ENCODE data around the gene ZSCAN25.
"Not testable (repeated sequence)": the region's sequence is repeated elsewhere in the genome, so short reads cannot be mapped to it uniquely, and the experiment has no call there.

Gene ZSCAN25

DNA sequence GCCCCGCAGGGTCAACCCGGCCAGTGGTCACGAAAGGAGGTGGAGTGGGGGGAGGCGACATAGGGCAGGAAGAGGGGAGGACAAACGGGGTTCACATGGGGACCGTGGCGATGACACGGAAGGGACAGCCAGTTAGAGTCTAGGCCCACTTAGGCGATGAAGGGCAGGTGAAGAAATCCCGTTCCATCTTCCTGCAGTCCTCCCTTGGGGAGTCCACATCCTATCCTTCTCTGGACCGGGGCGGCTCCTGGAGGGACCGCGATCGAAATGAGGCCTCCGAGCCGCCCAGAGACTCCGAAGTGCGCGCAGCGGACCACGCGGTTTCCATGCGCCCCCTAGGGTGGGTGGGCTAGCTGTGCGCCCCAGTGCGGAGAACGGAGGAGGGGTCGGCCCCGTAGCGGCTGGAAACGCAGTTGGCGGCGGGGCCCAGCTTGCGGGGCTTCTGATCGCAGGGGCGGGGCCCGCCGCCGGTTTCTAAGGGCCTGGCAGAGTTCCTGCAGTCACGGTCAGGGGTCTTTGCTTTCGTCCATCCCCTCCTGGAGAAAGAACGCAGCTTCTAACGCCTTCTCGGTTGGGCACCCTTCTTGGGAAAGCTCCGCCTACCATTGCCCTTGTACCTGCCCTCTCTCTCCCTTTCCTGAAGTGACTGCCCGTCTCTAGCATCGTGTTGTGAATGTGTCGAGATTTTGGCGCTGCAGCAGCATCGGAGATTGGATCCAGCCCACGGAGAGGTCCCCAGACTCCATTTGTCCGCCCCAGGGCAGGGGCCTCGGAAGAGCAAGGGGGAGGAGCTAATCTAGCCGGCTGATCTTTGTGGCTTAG, 36.6 kb upstream of the ZSCAN25 start:
- DNase-seq (ENCODE audit: low read depth), result peak; percentile 33
- TF ChIP-seq, protein P1, sequence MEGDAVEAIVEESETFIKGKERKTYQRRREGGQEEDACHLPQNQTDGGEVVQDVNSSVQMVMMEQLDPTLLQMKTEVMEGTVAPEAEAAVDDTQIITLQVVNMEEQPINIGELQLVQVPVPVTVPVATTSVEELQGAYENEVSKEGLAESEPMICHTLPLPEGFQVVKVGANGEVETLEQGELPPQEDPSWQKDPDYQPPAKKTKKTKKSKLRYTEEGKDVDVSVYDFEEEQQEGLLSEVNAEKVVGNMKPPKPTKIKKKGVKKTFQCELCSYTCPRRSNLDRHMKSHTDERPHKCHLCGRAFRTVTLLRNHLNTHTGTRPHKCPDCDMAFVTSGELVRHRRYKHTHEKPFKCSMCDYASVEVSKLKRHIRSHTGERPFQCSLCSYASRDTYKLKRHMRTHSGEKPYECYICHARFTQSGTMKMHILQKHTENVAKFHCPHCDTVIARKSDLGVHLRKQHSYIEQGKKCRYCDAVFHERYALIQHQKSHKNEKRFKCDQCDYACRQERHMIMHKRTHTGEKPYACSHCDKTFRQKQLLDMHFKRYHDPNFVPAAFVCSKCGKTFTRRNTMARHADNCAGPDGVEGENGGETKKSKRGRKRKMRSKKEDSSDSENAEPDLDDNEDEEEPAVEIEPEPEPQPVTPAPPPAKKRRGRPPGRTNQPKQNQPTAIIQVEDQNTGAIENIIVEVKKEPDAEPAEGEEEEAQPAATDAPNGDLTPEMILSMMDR (conservative IDR thresholded peaks at IDR 0.05; ENCODE audit: control insufficient read depth, insufficient read depth, low read depth, low read length), result peak; percentile 26
- H3K4me3 ChIP-seq (ENCODE audit: control insufficient read depth, low read depth, low read length), result peak overlapping the region; percentile 57

DNA sequence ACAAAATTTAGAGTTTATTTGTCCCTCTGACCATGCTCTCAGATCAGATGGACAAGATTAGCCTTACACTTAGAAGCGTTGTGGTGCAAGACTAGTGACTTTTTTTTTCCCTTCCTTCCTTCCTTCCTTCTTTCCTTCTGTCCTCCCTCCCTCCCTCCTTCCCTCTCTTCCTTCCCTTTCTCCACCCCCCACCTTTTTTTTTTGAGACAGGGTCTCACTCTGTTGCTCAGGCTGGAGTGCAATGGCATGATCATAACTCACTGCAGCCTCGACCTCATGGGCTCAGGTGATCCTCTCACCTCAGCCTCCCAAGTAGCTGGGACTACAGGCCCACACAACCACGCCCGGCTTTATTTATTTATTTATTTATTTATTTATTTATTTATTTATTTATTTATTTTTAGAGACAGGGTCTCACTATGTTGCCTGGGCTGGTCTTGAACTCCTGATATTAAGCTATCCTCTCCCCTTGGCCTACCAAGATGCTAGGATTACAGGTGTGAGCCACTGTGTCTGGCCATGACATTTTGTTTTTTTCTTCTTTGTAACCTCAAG, 35.9 kb upstream of the ZSCAN25 start:
- H3K4me3 ChIP-seq (ENCODE audit: control insufficient read depth, low read depth, low read length), result peak overlapping the region; percentile 57
- not testable (repeated sequence) for DNase-seq (ENCODE audit: low read depth)

DNA sequence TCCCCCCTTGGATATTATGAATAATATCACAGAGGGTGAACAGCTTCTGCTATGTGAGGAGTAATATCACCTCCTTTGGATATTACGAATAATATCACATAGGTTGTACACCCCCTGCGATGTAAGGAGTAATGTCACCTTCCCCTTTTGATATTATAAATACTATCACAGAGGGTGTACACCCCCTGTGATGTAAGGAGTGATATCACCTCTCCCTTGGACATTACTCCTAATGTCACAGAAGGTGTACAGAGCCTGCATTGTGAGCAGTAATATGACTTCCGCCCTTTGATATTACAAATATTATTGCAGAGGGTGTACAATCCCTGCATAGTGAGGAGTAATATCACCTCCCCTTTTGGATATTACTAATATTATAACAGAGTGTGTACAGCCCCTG, 27.9 kb upstream of the ZSCAN25 start:
- H3K4me3 ChIP-seq (ENCODE audit: control insufficient read depth, low read depth, low read length), result no peak overlapping the region
- no peak for DNase-seq (ENCODE audit: low read depth)
- TF ChIP-seq, protein P1 (conservative IDR thresholded peaks at IDR 0.05; ENCODE audit: control insufficient read depth, insufficient read depth, low read depth, low read length), result no peak

DNA sequence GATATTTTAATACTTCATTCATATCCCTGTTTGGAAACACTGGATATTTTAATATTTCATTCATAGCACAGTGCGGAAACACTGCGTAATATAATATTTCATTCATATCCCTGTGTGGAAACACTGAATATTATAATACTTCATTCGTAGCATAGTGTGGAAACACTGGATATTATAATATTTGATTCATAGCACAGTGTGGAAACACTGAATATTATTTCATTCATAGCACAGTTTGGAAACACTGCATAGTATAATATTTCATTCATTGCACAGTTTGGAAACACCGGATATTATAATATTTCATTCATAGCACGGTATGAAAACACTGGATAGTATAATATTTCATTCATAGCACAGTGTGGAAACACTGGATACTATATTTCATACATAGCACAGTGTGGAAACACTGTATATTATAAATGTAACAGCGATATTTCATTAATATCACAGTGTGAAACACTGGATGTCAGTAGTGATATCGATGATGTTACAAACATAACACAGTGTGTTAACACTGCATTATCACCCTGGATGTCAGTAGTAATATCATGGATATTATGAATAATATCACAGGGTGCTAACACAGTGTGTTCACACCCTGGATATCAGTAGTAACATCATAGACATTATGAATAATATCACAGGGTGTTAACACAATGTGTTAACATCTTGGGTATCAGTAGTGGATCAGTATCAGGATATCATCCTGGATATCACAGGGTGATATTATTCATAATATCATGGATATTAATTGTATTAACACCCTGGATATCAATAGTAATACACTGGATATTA, 21.6 kb upstream of the ZSCAN25 start:
- DNase-seq (ENCODE audit: low read depth), result no peak
- TF ChIP-seq, protein P1 (conservative IDR thresholded peaks at IDR 0.05; ENCODE audit: control insufficient read depth, insufficient read depth, low read depth, low read length), result no peak
- H3K4me3 ChIP-seq (ENCODE audit: control insufficient read depth, low read depth, low read length), result no peak overlapping the region

DNA sequence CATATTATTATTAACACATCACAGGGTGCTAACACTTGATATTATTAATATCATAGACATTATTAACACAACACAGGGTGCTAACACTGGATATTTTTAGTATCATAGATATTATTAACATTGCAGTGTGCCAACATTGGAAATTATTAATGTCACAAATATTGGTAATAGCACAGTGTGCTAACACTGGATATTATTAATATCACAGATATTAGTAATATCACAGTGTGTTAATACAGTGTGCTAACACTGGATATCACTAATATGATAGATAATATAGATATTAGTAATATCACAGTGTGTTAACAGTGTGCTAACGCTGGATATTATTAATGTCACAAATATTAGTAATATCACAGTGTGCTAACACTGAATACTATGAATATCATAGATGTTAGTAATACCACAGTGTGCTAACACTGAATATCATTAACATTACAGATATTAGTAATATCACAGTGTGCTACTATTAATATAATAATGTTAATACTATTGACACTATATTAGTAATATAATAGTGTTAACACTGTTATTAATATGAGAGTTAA, 20.3 kb upstream of the ZSCAN25 start:
- no peak overlapping the region for H3K4me3 ChIP-seq (ENCODE audit: control insufficient read depth, low read depth, low read length)
- no peak for DNase-seq (ENCODE audit: low read depth)
- TF ChIP-seq, protein P1 (conservative IDR thresholded peaks at IDR 0.05; ENCODE audit: control insufficient read depth, insufficient read depth, low read depth, low read length), result no peak

DNA sequence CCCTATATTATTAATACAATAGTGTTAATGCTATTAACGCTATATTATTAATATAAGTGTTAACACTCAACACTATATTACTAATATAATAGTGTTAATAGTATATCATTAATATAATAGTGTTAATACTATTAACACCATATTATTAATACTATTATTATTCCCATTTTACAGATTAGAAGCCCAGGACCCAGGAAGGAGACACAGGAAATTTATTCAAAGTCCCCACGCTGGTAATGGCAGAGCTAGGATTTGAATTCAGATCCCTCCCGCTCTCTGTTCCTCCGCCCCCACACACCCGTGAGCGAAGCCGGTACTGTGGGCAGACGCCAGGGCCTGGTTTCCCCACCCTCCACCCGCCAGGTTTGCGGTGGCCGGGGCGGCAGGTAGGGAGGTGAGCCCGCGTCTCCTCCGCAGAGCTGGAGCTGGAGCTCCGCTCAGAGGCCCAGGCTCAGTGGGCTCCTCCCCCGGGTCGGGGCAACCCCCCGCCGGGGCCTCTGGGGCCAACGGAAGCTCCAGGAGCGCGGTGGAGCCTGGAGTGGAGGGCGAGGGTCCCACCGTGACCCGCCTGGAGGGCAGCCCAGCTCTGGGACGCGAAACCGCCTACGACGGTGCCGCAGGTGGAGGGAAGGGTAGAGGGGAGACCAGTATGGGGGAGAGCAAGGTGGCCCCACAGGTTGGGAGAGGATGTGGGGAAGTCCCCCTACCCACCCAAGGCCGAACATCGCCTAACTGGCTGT, 18.8 kb upstream of the ZSCAN25 start, which contains the start of gene TMEM225B:
TSS of gene TMEM225B (plus strand) at position 506 of the 740 bp plus-strand sequence. CDS start 6,122 bp downstream, outside the sequence.
- TF ChIP-seq, protein P1 (conservative IDR thresholded peaks at IDR 0.05; ENCODE audit: control insufficient read depth, insufficient read depth, low read depth, low read length), result no peak
- no peak within 1 kb of the TSS for H3K4me3 ChIP-seq (ENCODE audit: control insufficient read depth, low read depth, low read length)
- DNase-seq (ENCODE audit: low read depth), result no peak
